Activated CD4-positive, alpha-beta memory T cell treated with anti-CD3 and anti-CD28 coated beads, Interleukin-2, amount 10 ng/mL, durations not matched to agents 7 days and 5 days (primary cell): Measurements from ENCODE around the gene GAS7. TPM values are rescaled to one million over a fixed set of nuclear protein-coding genes. Genes with fewer than 3 reads are reported as not detected.

Experiments used
- CTCF ChIA-PET: fragments of 350-600 bp; sonication (Branson Sonifier 250); formaldehyde crosslinking; loops from one replicate; lab custom pipeline; 2021; ENCODE audit warnings: antibody characterized with exemption, inconsistent platforms; lab: Charles Lee
- POLR2A ChIA-PET: fragments of 350-600 bp; sonication (Branson Sonifier 250); formaldehyde crosslinking; loops from one replicate; lab custom pipeline; 2021; ENCODE audit warnings: antibody characterized with exemption; lab: Charles Lee
- DNase-seq: peaks from one replicate; pipeline ENCODE4 v3.0.0-alpha.2; 2020
- H3K27ac Mint-ChIP-seq: one replicate; pipeline ENCODE4 v1.8.0; 2021; ENCODE audit warnings: mild to moderate bottlenecking, mixed read lengths
- H3K27me3 Mint-ChIP-seq: one replicate; pipeline ENCODE4 v1.8.0; 2021; ENCODE audit warnings: mixed read lengths
- H3K36me3 Mint-ChIP-seq: one replicate; pipeline ENCODE4 v1.8.0; 2021; ENCODE audit warnings: low read depth, mixed read lengths
- H3K4me1 Mint-ChIP-seq: one replicate; pipeline ENCODE4 v1.8.0; 2021; ENCODE audit warnings: mixed read lengths
- H3K4me3 Mint-ChIP-seq: one replicate; pipeline ENCODE4 v1.8.0; 2021; ENCODE audit warnings: mild to moderate bottlenecking, mixed read lengths
- H3K9me3 Mint-ChIP-seq: one replicate; pipeline ENCODE4 v1.8.0; 2021; ENCODE audit warnings: mixed read lengths
- total RNA-seq, 2 experiments: library from RNA; stranded (reverse); gene quantifications; one replicate each; pipeline ENCODE4 v1.2.3, GENCODE V29; 2021

The GAS7 gene
- total RNA-seq, 2 experiments from 2014 or later, result 0.23 to 0.35 TPM

GRCh38 chr17:10155371-10156076 is 42.9 kb downstream of the GAS7 start:
- H3K9me3 Mint-ChIP-seq, result no peaks in the 10 kb centered on the region
- H3K27me3 Mint-ChIP-seq, result no peaks in the 10 kb centered on the region
- peaks cover 8% of the 10 kb centered on the region for H3K4me1 Mint-ChIP-seq
- H3K27ac Mint-ChIP-seq, result no peak overlapping the region
- POLR2A ChIA-PET, result no interaction called here
- H3K4me3 Mint-ChIP-seq, result no peak overlapping the region
- DNase-seq, result no peak
- CTCF ChIA-PET, result no interaction called here
- H3K36me3 Mint-ChIP-seq, result no peaks in the 10 kb centered on the region

GRCh38 chr17:10151667-10152496 is 46.5 kb downstream of the GAS7 start:
- Mint-ChIP-seq H3K4me3 (no peak overlapping the region), H3K4me1 (peaks cover 13% of the 10 kb centered on the region), H3K27me3 (peaks cover 10% of the 10 kb centered on the region), H3K9me3 (peaks cover 6% of the 10 kb centered on the region), H3K27ac (no peak overlapping the region), H3K36me3 (no peaks in the 10 kb centered on the region)
- ChIA-PET CTCF (no interaction called here), POLR2A (no interaction called here)
- no peak for DNase-seq

GRCh38 chr17:10149573-10150399 is 48.6 kb downstream of the GAS7 start:
- Mint-ChIP-seq H3K27ac (peak overlapping the region; percentile 47), H3K36me3 (no peaks in the 10 kb centered on the region), H3K4me3 (no peak overlapping the region), H3K9me3 (peaks cover 6% of the 10 kb centered on the region), H3K27me3 (peaks cover 13% of the 10 kb centered on the region), H3K4me1 (peaks cover 10% of the 10 kb centered on the region)
- peak; percentile 18 for DNase-seq
- ChIA-PET POLR2A (no interaction called here), CTCF (no interaction called here)

DNA sequence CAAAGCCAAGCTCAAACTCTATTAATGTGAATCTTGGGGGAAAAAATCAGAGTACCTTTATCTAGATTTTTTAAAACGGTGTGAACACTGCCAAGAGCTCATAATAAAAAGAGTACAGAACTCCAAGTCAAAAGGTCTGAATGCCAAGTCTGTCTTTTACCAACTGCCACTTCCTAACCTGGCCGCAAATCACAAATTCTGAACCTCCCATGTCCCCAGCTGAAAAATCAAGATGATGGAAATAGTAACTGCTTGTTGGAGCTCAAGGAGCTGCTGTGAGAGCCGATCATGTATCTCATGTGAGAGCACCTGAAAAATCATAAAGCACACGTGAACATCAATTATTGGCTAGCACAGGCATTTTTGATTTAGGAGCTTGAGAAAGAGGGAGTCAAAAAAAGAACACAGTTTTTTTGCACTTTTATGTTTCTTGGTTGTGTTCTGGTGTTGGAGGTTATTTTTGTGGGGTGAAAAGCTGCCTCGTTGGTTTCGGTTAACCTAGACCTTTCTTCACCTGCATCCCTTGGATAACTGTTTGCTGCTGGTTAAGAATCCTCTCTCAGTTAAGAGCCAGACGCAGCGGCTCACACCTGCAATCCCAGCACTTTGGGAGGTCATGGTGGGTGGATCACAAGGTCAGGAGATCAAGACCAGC is 50.5 kb downstream of the GAS7 start:
- no peak overlapping the region for H3K4me3 Mint-ChIP-seq
- H3K27ac Mint-ChIP-seq, result no peak overlapping the region
- no peaks in the 10 kb centered on the region for H3K36me3 Mint-ChIP-seq
- ChIA-PET CTCF (interaction anchor here (0.7 kb wide), 1 partner anchor 1481 kb away, joined by 3 read pairs; no protein-coding TSS in a partner anchor), POLR2A (no interaction called here)
- peaks cover 10% of the 10 kb centered on the region for H3K4me1 Mint-ChIP-seq
- no peak for DNase-seq
- H3K27me3 Mint-ChIP-seq, result peaks cover 13% of the 10 kb centered on the region
- H3K9me3 Mint-ChIP-seq, result peaks cover 6% of the 10 kb centered on the region

DNA sequence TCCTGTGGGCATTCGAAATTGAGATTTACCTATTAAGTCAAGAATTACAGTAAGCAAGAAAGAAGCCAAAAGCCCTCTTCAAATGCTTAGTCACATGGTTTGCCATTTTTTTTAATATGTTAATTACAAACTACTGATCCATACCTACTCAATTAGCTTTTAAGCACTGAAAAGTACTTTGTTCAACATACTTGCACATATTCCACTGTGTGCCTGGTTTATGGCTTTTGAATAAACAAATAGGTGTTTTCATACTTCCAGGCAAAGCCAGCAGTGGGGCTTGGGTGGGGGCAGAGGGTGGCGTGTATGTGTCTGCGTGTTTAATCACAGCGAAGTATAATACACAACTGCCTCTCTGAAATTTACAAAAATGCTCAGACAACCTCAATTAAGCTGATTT is 51.4 kb downstream of the GAS7 start:
- Mint-ChIP-seq H3K4me1 (peaks cover 10% of the 10 kb centered on the region), H3K27me3 (peaks cover 13% of the 10 kb centered on the region), H3K4me3 (no peak overlapping the region), H3K27ac (no peak overlapping the region), H3K9me3 (peaks cover 6% of the 10 kb centered on the region), H3K36me3 (no peaks in the 10 kb centered on the region)
- no peak for DNase-seq
- ChIA-PET POLR2A (no interaction called here), CTCF (no interaction called here)

GRCh38 chr17:10144982-10145381 is 53.4 kb downstream of the GAS7 start:
- H3K4me3 Mint-ChIP-seq, result no peak overlapping the region
- DNase-seq, result no peak
- no peak overlapping the region for H3K27ac Mint-ChIP-seq
- H3K36me3 Mint-ChIP-seq, result no peaks in the 10 kb centered on the region
- peaks cover 13% of the 10 kb centered on the region for H3K27me3 Mint-ChIP-seq
- peaks cover 7% of the 10 kb centered on the region for H3K4me1 Mint-ChIP-seq
- H3K9me3 Mint-ChIP-seq, result peaks cover 6% of the 10 kb centered on the region
- CTCF ChIA-PET, result no interaction called here
- POLR2A ChIA-PET, result no interaction called here

GRCh38 chr17:10144456-10144855 is 54.0 kb downstream of the GAS7 start:
- DNase-seq, result no peak
- ChIA-PET POLR2A (no interaction called here), CTCF (no interaction called here)
- Mint-ChIP-seq H3K4me3 (no peak overlapping the region), H3K36me3 (no peaks in the 10 kb centered on the region), H3K27ac (no peak overlapping the region), H3K9me3 (peaks cover 2% of the 10 kb centered on the region), H3K4me1 (peaks cover 2% of the 10 kb centered on the region), H3K27me3 (peaks cover 11% of the 10 kb centered on the region)

- H3K27ac Mint-ChIP-seq, result no peak overlapping the region
- H3K27me3 Mint-ChIP-seq, result peaks cover 3% of the 10 kb centered on the region
- POLR2A ChIA-PET, result no interaction called here
- no peaks in the 10 kb centered on the region for H3K9me3 Mint-ChIP-seq
- H3K4me3 Mint-ChIP-seq, result no peak overlapping the region
- no peaks in the 10 kb centered on the region for H3K4me1 Mint-ChIP-seq
- no peak for DNase-seq
- CTCF ChIA-PET, result no interaction called here
- H3K36me3 Mint-ChIP-seq, result no peaks in the 10 kb centered on the region
These were observed 57.0 kb downstream of the GAS7 start for GRCh38 chr17:10141436-10141835.

- CTCF ChIA-PET, result no interaction called here
- no peak for DNase-seq
- Mint-ChIP-seq H3K4me3 (no peak overlapping the region), H3K9me3 (no peaks in the 10 kb centered on the region), H3K4me1 (peaks cover 4% of the 10 kb centered on the region), H3K27ac (no peak overlapping the region), H3K27me3 (no peaks in the 10 kb centered on the region), H3K36me3 (no peaks in the 10 kb centered on the region)
- POLR2A ChIA-PET, result no interaction called here
These were observed 58.8 kb downstream of the GAS7 start for GRCh38 chr17:10139577-10139976.

- Mint-ChIP-seq H3K9me3 (no peaks in the 10 kb centered on the region), H3K36me3 (no peaks in the 10 kb centered on the region), H3K4me3 (no peak overlapping the region), H3K4me1 (peaks cover 4% of the 10 kb centered on the region), H3K27me3 (no peaks in the 10 kb centered on the region), H3K27ac (no peak overlapping the region)
- POLR2A ChIA-PET, result interaction anchor here (0.6 kb wide), 1 partner anchor 20 kb away, joined by 3 read pairs; no protein-coding TSS in a partner anchor
- DNase-seq, result no peak
- CTCF ChIA-PET, result no interaction called here
These were observed 62.0 kb downstream of the GAS7 start for GRCh38 chr17:10136258-10136981.

- POLR2A ChIA-PET, result interaction anchor here (0.6 kb wide), 1 partner anchor 20 kb away, joined by 3 read pairs; no protein-coding TSS in a partner anchor
- no peaks in the 10 kb centered on the region for H3K27me3 Mint-ChIP-seq
- CTCF ChIA-PET, result no interaction called here
- no peak for DNase-seq
- no peaks in the 10 kb centered on the region for H3K9me3 Mint-ChIP-seq
- H3K27ac Mint-ChIP-seq, result no peak overlapping the region
- no peak overlapping the region for H3K4me3 Mint-ChIP-seq
- H3K4me1 Mint-ChIP-seq, result peaks cover 4% of the 10 kb centered on the region
- H3K36me3 Mint-ChIP-seq, result no peaks in the 10 kb centered on the region
These were observed 62.7 kb downstream of the GAS7 start for GRCh38 chr17:10135539-10136257.

GRCh38 chr17:10130677-10131076 is 67.7 kb downstream of the GAS7 start:
- DNase-seq, result no peak
- no peaks in the 10 kb centered on the region for H3K36me3 Mint-ChIP-seq
- POLR2A ChIA-PET, result no interaction called here
- H3K4me3 Mint-ChIP-seq, result no peak overlapping the region
- no peak overlapping the region for H3K27ac Mint-ChIP-seq
- CTCF ChIA-PET, result no interaction called here
- H3K4me1 Mint-ChIP-seq, result peaks cover 3% of the 10 kb centered on the region
- peaks cover 1% of the 10 kb centered on the region for H3K27me3 Mint-ChIP-seq
- H3K9me3 Mint-ChIP-seq, result peaks cover 4% of the 10 kb centered on the region
